GM23338 (cell line): ENCODE data around the gene GRAMD1A. TPM values are rescaled to one million over a fixed set of nuclear protein-coding genes. Genes with fewer than 3 reads are reported as not detected.
"Not testable (repeated sequence)": the region's sequence is repeated elsewhere in the genome, so short reads cannot be mapped to it uniquely, and the experiment has no call there.

Source experiments
- ATAC-seq: fragments of 200-7000 bp; cut with Tn5 transposase; 3 replicates; pipeline ENCODE4 v1.9.1; 2020
- DNase-seq: peaks from one replicate; pipeline ENCODE4 v3.0.0-alpha.2; 2015; ENCODE audit warnings: low spot score
- H2AFZ ChIP-seq: fragments of 200-600 bp; sonication (generic); 2 replicates; pipeline ENCODE4 v1.8.0; 2016; ENCODE audit warnings: antibody characterized with exemption, mild to moderate bottlenecking, moderate library complexity
- H3F3A ChIP-seq: fragments of 200-600 bp; sonication (generic); replicated peaks from 2 replicates; pipeline ENCODE4 v1.8.0; 2017; ENCODE audit warnings: antibody characterized with exemption, mixed run types, low read depth
- H3K27ac ChIP-seq: fragments of 200-600 bp; sonication (generic); 2 replicates; pipeline ENCODE4 v1.6.1; 2016; ENCODE audit warnings: low read depth
- H3K27me3 ChIP-seq: fragments of 200-600 bp; sonication (generic); 2 replicates; pipeline ENCODE4 v1.8.0; 2016; ENCODE audit warnings: mild to moderate bottlenecking, mixed run types, moderate library complexity; ENCODE audit not compliant: insufficient read depth
- H3K36me3 ChIP-seq: fragments of 200-600 bp; sonication (generic); 2 replicates; pipeline ENCODE4 v1.8.0; 2016; ENCODE audit warnings: mild to moderate bottlenecking; ENCODE audit not compliant: insufficient read depth
- H3K4me1 ChIP-seq: fragments of 200-600 bp; sonication (generic); 2 replicates; pipeline ENCODE4 v1.8.0; 2016; ENCODE audit warnings: mild to moderate bottlenecking, moderate library complexity; ENCODE audit not compliant: insufficient read depth
- H3K4me2 ChIP-seq: fragments of 200-600 bp; sonication (generic); 2 replicates; pipeline ENCODE4 v1.7.1; 2017; ENCODE audit warnings: mixed run types
- H3K4me3 ChIP-seq: fragments of 200-600 bp; sonication (generic); 2 replicates; pipeline ENCODE4 v1.6.1; 2016; ENCODE audit warnings: mixed run types
- H3K79me2 ChIP-seq: fragments of 200-600 bp; sonication (generic); replicated peaks from 2 replicates; pipeline ENCODE4 v1.8.0; 2017; ENCODE audit warnings: mild to moderate bottlenecking; ENCODE audit not compliant: insufficient read depth
- H3K9me2 ChIP-seq: fragments of 200-600 bp; sonication (generic); 2 replicates; pipeline ENCODE4 v1.8.0; 2017; ENCODE audit not compliant: insufficient read depth
- H4K20me1 ChIP-seq: fragments of 200-600 bp; sonication (generic); replicated peaks from 2 replicates; pipeline ENCODE4 v1.8.0; 2017; ENCODE audit warnings: mild to moderate bottlenecking; ENCODE audit not compliant: insufficient read depth
- H3K27ac Mint-ChIP-seq: 2 replicates; pipeline ENCODE4 v1.8.0; 2020; ENCODE audit warnings: inconsistent platforms, mild to moderate bottlenecking, moderate library complexity, mixed read lengths
- H3K27me3 Mint-ChIP-seq: 3 replicates; pipeline ENCODE4 v1.8.0; 2022; ENCODE audit warnings: low read depth, mild to moderate bottlenecking, moderate library complexity, mixed read lengths, inconsistent platforms; ENCODE audit not compliant: insufficient read depth, poor library complexity
- H3K36me3 Mint-ChIP-seq: 3 replicates; pipeline ENCODE4 v1.8.0; 2021; ENCODE audit warnings: low read depth, mild to moderate bottlenecking, inconsistent platforms, moderate library complexity, mixed read lengths
- H3K4me1 Mint-ChIP-seq: 3 replicates; pipeline ENCODE4 v1.8.0; 2020; ENCODE audit warnings: mild to moderate bottlenecking, inconsistent platforms, mixed read lengths
- H3K4me3 Mint-ChIP-seq: 3 replicates; pipeline ENCODE4 v1.8.0; 2021; ENCODE audit warnings: moderate library complexity, mild to moderate bottlenecking, inconsistent platforms, mixed read lengths
- H3K9me3 Mint-ChIP-seq: 3 replicates; pipeline ENCODE4 v1.8.0; 2020; ENCODE audit warnings: moderate library complexity, mild to moderate bottlenecking, inconsistent platforms, mixed read lengths
- EZH2 ChIP-seq: fragments of 200-600 bp; sonication (generic); IDR thresholded peaks from one replicate; pipeline ENCODE4 v1.8.0; 2017; ENCODE audit warnings: antibody characterized with exemption, mild to moderate bottlenecking, low read depth; ENCODE audit not compliant: unreplicated experiment
- JUNB ChIP-seq: IDR thresholded peaks from one replicate; pipeline ENCODE4 v1.6.1; 2016; ENCODE audit warnings: antibody characterized with exemption; ENCODE audit not compliant: unreplicated experiment
- ZNF114 ChIP-seq: fragments of 250-450 bp; sonication (Bioruptor Pico); IDR thresholded peaks from 2 replicates; pipeline ENCODE4 v1.5.0; 2020; ENCODE audit warnings: mild to moderate bottlenecking, moderate library complexity
- polyA plus RNA-seq: library from polyadenylated mRNA; unstranded; fragments of >200 nt; fragmentation: Nextera tagmentation; extraction: Ambion mirVana; gene quantifications from 2 replicates; pipeline ENCODE4 v1.2.1, GENCODE V29; 2016
- total RNA-seq: library from RNA; depleted of rRNA; stranded (reverse); fragments of >200 nt; shearing (Covaris generic); gene quantifications from 2 replicates; pipeline ENCODE4 v1.2.3, GENCODE V29; 2014
- TF ChIP-seq, protein P1 (sequence below), 2 experiments: fragments of 200-600 bp in 1 of 2; sonication (generic) in 1 of 2; conservative IDR thresholded peaks; 2 replicates each; pipeline versions ENCODE4 v1.5.1 to v1.6.1; 2016 to 2017; ENCODE audit warnings: antibody characterized with exemption in 2 of 2, low read depth in 2 of 2, mild to moderate bottlenecking in 2 of 2, moderate library complexity in 1 of 2

GRAMD1A gene
- total and polyA plus RNA-seq, 2 experiments from 2014 or later: 122 to 174 TPM

DNA sequence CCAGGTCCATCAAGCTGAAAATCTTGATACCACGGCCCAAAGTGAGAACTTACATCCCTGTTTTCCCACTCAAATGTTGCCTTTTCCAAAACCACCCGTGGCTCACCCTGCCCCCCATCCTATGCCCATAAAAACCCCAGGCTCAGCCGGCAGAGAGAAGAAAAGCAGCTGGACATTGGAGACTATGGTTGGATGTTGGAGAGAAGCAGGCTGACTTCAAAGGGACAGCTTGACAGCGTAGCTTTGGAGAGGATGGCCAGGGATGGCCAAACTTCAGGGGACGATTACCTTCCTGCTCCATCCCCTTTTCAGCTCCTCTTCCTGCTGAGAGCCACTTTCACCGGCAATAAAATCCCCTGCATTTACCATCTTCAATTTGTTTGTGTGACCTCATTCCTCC is 32.6 kb upstream of the GRAMD1A start (continued):
- no peak for TF ChIP-seq EZH2
- TF ChIP-seq JUNB: no peak
- TF ChIP-seq ZNF114: no peak
- TF ChIP-seq, protein P1, sequence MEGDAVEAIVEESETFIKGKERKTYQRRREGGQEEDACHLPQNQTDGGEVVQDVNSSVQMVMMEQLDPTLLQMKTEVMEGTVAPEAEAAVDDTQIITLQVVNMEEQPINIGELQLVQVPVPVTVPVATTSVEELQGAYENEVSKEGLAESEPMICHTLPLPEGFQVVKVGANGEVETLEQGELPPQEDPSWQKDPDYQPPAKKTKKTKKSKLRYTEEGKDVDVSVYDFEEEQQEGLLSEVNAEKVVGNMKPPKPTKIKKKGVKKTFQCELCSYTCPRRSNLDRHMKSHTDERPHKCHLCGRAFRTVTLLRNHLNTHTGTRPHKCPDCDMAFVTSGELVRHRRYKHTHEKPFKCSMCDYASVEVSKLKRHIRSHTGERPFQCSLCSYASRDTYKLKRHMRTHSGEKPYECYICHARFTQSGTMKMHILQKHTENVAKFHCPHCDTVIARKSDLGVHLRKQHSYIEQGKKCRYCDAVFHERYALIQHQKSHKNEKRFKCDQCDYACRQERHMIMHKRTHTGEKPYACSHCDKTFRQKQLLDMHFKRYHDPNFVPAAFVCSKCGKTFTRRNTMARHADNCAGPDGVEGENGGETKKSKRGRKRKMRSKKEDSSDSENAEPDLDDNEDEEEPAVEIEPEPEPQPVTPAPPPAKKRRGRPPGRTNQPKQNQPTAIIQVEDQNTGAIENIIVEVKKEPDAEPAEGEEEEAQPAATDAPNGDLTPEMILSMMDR (conservative IDR thresholded peaks at IDR 0.05; ENCODE audit: low read depth in 2 of 2): no peak

DNA sequence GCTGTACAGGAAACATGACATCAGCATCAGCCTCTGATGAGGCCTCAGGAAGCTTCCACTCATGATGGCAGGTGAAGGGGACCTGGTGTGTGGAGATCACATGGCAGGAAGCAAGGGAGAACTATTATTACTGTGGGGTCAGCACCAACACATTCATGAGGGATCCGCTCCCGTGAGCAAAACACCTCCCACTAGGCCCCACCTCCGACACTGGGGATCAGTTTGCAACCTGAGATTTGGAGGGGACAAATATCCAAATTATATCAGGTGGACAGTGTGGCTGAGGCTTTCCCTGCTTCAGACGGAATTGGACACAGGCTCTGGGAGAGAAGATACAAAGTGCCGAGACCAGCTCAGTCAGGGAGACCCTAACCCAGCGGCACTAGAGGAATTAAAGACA is 30.4 kb upstream of the GRAMD1A start:
- Mint-ChIP-seq H3K9me3 (peaks cover 66% of the 10 kb centered on the region), H3K27me3 (peaks cover 16% of the 10 kb centered on the region), H3K36me3 (peaks cover 48% of the 10 kb centered on the region), H3K4me1 (peaks cover 13% of the 10 kb centered on the region), H3K27ac (no peak overlapping the region), H3K4me3 (no peak overlapping the region)
- Histone ChIP-seq H3K27ac (no peak overlapping the region), H3K36me3 (no peaks in the 10 kb centered on the region), H3K4me1 (peaks cover 13% of the 10 kb centered on the region), H3F3A (no peaks in the 10 kb centered on the region), H3K27me3 (no peaks in the 10 kb centered on the region), H2AFZ (no peak overlapping the region), H4K20me1 (no peaks in the 10 kb centered on the region), H3K4me3 (no peak overlapping the region), H3K79me2 (no peaks in the 10 kb centered on the region), H3K4me2 (no peak overlapping the region), H3K9me2 (no peaks in the 10 kb centered on the region)
- DNase-seq (no peak), ATAC-seq (no peak)
- TF ChIP-seq ZNF114: no peak

DNA sequence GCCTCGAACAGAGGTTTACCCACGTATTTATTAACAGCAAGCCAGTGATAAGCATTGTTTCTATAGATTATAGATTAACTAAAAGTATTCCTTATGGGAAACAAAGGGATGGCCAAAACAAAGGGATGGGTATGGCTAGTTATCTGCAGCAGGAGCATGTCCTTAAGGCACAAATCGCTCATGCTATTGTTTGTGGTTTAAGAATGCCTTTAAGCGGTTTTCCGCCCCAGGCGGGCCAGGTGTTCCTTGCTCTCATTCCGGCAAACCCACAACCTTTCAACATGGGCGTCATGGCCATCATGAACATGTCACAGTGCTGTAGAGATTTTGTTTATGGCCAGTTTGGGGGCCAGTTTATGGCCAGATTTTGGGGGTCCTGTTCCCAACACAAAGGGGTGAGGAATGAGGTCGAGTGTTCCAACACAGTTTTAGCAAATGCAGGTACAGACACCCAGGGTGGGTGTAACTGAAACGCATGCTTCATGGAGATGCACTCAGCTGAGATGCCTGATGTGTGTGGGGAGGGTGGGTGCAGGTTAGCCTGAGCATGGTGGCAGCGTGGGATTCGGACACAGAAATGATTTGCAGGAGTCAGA is 29.8 kb upstream of the GRAMD1A start:
- H3K36me3 ChIP-seq, H3K27ac ChIP-seq, H3K79me2 ChIP-seq, H3K9me2 ChIP-seq, DNase-seq, H2AFZ ChIP-seq, H3K4me2 ChIP-seq, H3K27ac Mint-ChIP-seq, ATAC-seq, H3K27me3 ChIP-seq, H3K4me3 Mint-ChIP-seq, H3F3A ChIP-seq, H3K4me3 ChIP-seq, H4K20me1 ChIP-seq: not testable (repeated sequence)
- Mint-ChIP-seq H3K36me3 (peaks cover 48% of the 10 kb centered on the region), H3K9me3 (peaks cover 60% of the 10 kb centered on the region), H3K4me1 (peaks cover 17% of the 10 kb centered on the region), H3K27me3 (peaks cover 16% of the 10 kb centered on the region)
- H3K4me1 ChIP-seq: peaks cover 19% of the 10 kb centered on the region

DNA sequence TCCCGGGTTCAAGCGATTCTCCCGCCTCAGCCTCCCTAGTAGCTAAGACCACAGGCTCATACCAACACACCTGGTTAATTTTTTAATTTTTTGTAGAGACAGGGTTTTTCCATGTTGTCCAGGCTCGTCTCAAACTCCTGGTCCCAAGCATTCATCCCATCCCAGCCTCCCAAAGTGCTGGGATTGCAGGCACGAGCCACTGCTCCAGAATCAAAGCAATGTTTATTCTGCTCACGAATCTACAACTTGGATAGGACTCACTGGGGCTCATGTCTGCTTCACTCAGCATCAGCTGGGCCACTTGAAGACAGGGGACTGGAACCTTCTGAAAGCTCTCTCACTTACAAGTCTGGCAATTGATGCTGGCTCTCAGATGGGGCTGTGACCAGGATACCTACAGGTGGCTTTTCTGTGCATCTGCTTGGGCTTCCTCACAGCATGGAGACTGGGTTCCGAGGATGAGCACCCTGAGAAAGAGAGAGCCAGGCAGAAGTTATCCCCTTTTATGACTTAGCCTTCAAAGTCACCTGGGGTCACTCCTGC is 27.9 kb upstream of the GRAMD1A start:
- Mint-ChIP-seq H3K4me3 (no peak overlapping the region), H3K27me3 (peaks cover 7% of the 10 kb centered on the region), H3K27ac (no peak overlapping the region), H3K4me1 (peaks cover 22% of the 10 kb centered on the region), H3K9me3 (peaks cover 49% of the 10 kb centered on the region), H3K36me3 (peaks cover 36% of the 10 kb centered on the region)
- Histone ChIP-seq H3K27ac (no peak overlapping the region), H3K4me3 (no peak overlapping the region), H3K79me2 (no peaks in the 10 kb centered on the region), H3K27me3 (no peaks in the 10 kb centered on the region), H2AFZ (no peak overlapping the region), H3K36me3 (no peaks in the 10 kb centered on the region), H3K9me2 (0 out of 2 replicates have a peak, but pooled peaks cover 3% of the 10 kb centered on the region), H4K20me1 (no peaks in the 10 kb centered on the region), H3F3A (no peaks in the 10 kb centered on the region), H3K4me1 (peaks cover 25% of the 10 kb centered on the region), H3K4me2 (no peak overlapping the region)
- ATAC-seq (no peak), DNase-seq (no peak)
- no peak for TF ChIP-seq JUNB
